ENCODE data around the gene ALDH3B1. TPM values are rescaled to one million over a fixed set of nuclear protein-coding genes. Genes with fewer than 3 reads are reported as not detected.

The ALDH3B1 gene
- total RNA-seq, 1 experiment from 2014 or later: 64.8 TPM

DNA sequence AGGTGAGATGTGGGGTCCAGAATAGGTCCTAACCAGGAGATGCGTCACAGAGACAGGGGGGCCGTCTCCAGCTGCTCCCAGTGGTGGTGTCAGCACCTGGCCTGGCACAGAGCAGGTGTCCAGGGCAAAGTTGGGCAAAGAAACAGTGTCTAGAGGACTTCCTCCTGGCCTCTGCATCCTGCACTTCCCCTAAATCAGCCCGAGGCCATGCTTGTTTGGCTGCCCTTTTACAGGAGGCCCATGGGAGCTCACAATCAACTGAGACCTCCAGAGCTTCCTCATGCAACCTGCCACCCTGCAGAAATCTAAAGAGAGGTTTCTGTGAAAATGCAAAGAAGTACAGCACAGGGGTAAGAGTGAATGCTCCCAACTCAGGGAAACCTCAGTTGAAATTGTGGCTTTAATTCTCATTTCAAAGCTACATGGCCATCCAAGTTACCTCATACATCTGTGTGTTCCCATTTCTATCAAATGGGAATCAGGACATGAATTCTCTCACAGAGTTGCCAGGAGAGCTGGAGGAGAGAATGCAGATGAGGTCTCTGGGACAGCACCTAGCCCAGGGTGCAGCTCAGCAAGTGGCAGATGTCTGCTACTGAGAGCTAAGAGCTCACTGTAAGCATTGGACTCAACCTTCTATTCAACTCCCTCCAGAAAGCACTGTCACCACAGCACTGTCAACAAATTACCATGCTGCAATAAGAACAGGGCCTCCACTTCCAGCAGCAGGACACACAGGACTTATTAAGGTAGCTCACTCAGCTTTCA, 61.3 kb downstream of the ALDH3B1 start:
- no peak for DNase-seq (ENCODE audit: low spot score)

DNA sequence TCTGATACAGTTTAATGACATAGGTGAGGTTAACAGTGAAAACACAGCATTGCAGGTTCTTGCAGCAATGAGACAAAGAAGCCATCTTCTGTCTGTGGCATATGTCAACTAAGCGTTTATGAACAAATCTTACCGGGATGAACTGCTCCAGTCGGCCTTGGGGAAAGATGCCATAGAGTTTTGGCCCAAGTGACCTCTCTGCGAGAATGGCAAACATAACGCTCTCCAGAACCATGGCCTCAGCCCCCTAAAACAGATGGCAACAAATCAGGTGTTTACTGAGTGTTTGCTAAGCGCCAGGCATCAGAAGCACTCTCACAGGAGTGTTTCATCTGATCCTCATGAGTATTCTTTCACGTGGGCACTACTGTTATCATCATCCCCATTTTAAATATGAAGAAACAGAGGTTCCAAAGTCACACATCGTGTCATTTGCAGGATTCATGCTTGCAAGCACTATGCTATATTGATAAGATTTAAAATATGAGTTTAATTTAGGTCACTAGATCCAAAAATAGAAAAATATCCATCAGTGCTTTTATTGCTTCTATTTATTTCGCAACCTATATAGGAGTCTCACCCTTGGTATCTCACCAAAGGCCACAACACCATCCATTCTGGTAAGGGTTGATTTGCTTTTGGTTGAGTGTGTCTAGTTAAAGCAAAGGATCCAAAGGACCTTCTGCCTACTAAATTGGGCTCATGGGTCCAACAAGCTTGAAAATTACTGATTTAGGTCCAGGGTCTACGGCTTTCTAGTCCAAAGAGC, 64.6 kb downstream of the ALDH3B1 start:
- no peak for DNase-seq (ENCODE audit: low spot score)

DNA sequence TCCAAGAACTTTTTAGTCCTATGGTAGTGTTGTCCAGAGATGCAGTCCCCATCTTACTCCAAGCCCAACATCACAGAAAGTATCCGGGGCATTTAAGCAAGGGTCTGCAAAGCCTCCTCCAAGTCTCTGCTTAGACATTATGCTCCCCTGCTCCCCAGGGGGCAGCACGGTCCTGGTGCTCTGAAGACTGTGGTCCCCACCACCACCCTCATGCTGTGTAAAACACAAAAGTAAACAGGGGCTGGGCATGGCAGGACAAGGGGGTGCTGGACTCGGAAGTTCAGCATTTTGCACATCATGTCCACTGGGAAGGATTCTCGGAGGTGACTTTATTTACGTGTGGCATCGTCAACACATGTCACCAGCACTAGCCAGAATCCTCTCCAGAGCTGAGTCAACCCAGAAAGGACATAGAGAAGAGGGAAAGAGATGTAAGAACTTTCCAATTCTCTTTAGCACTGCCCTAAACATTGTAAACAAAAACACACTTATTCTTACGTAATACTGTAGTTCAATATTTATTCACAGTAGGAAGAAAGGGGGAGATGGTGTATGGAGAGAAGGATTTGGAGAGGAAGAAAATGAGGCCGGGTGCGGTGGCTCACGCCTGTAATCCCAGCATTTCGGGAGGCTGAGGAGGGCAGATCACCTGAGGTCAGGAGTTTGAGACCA, 66.4 kb downstream of the ALDH3B1 start:
- DNase-seq (ENCODE audit: low spot score): no peak

DNA sequence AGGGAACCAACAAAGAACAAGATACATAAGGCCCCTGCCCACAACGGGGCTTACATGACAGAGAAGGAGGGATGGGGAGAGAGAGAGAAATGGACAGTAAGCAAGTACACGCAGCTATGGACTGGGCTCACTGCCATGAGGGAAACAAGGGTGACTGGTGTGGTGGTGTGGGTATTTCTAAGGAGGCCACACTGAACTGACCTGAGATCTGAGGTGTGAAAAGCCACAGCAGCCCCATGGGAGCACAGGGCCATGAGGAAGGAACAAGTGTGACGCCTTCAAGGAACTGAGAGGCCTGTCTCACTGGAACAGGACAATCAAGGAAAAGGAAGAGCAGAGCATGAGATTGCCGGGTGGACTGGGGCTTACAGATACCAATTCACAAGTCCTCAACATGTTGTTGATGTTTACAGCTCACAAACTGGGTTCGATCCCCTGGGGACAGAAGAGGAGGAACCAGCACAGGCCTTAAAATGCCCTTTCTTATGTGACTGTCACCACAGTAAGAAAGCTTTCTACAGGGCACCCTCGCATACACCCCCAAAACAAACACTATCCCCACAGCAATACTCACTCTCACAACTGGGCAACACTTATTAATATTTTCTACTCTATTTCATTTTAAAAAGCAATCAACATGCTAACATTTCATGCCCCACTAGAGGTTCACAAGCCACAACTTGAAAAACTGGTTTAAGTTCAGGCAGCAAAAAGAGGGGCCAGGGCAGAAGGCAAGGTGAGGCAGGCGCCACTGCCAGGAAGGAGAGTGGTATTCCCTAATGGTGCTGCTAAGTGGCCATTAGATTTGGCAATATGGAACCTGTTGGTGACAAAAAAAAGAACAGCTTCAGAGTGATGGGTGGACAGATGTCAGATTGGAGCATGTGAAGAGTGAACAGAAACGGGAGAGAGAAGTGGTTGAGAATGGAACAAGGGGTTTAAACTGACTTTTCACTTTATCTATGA, 67.8 kb downstream of the ALDH3B1 start:
- no peak for DNase-seq (ENCODE audit: low spot score)

Other genes with a start within 250 kb of the ALDH3B1 start
- gene UNC93B1, start 6.2 kb upstream of the ALDH3B1 start, total RNA-seq (2014; rRNA removed; shearing (Covaris generic)): 22.1 and 34.3 TPM in 2 replicates
- 255 and 310 TPM in 2 replicates for gene NDUFS8, start 20.4 kb downstream of the ALDH3B1 start, total RNA-seq (2014; rRNA removed; shearing (Covaris generic))
- 149 and 167 TPM in 2 replicates for gene TCIRG1, start 28.7 kb downstream of the ALDH3B1 start, total RNA-seq (2014; rRNA removed; shearing (Covaris generic))
- gene CHKA, start 111.1 kb downstream of the ALDH3B1 start, total RNA-seq (2014; rRNA removed; shearing (Covaris generic)): 18.6 and 26.9 TPM in 2 replicates
- gene KMT5B, start 203.0 kb downstream of the ALDH3B1 start, total RNA-seq (2014; rRNA removed; shearing (Covaris generic)): 16.7 and 19.1 TPM in 2 replicates